ENCODE results near the gene FABP1.

DNA sequence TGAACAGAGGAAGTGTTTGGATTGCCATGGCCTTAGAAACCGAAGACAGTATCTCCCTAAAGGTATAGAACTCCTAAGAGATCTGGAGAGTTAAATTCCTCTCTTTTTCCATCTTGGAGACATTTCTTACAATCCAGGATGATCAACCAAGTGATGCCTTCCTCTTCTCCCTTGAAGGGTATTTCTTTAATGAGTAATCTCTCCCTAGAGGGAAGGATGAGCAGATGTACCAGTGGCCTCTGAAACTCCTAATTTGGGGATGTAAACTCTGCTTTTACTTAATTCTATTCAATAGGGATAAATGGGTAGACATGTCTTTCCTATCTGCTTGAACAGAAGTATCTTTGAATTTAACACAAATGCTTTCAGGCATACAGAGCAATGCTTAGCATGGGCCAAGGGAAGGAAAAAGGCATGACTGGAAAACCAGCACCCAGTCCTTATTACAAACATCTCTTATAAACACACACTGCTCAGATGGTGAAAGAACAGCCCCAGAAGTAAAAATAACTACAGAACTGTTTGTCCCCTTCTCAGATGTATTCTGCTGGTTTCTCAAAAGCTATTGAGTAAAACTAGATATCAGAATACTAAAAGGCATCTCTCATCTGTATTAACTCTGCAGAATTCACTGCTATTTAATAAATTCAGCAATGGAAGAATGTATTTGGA is 37.6 kb upstream of the FABP1 start:
- TF ChIP-seq, protein P1, sequence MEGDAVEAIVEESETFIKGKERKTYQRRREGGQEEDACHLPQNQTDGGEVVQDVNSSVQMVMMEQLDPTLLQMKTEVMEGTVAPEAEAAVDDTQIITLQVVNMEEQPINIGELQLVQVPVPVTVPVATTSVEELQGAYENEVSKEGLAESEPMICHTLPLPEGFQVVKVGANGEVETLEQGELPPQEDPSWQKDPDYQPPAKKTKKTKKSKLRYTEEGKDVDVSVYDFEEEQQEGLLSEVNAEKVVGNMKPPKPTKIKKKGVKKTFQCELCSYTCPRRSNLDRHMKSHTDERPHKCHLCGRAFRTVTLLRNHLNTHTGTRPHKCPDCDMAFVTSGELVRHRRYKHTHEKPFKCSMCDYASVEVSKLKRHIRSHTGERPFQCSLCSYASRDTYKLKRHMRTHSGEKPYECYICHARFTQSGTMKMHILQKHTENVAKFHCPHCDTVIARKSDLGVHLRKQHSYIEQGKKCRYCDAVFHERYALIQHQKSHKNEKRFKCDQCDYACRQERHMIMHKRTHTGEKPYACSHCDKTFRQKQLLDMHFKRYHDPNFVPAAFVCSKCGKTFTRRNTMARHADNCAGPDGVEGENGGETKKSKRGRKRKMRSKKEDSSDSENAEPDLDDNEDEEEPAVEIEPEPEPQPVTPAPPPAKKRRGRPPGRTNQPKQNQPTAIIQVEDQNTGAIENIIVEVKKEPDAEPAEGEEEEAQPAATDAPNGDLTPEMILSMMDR (IDR thresholded peaks at IDR 0.05; ENCODE audit: low read length): no peak
- TF ChIP-seq EZH2phosphoT487 (IDR thresholded peaks at IDR 0.05; ENCODE audit: low read length): no peak
- TF ChIP-seq EZH2 (optimal IDR thresholded peaks at IDR 0.05; ENCODE audit: low read depth, low read length): no peak

All from MM.1S (cell line).